ENCODE data around the gene DGLUCY.
"Not testable (repeated sequence)": the region's sequence is repeated elsewhere in the genome, so short reads cannot be mapped to it uniquely, and the experiment has no call there.

DGLUCY gene

GRCh38 chr14:91142214-91142668, 28.4 kb downstream of the DGLUCY start:
- peaks cover 43% of the 10 kb centered on the region for H3K4me1 Mint-ChIP-seq
- H3K4me3 Mint-ChIP-seq, result peak overlapping the region; percentile 31
- H3K9me3 Mint-ChIP-seq, result no peaks in the 10 kb centered on the region

GRCh38 chr14:91143862-91144261, 30.0 kb downstream of the DGLUCY start:
- Mint-ChIP-seq H3K36me3 (peaks cover 41% of the 10 kb centered on the region), H3K4me3 (no peak overlapping the region), H3K27ac (peak overlapping the region; percentile 25), H3K27me3 (no peaks in the 10 kb centered on the region), H3K4me1 (peaks cover 43% of the 10 kb centered on the region), H3K9me3 (no peaks in the 10 kb centered on the region)
- ATAC-seq, result no peak

More at GRCh38 chr14:91142214-91142668, 28.4 kb downstream of the DGLUCY start:
- peaks cover 44% of the 10 kb centered on the region for H3K36me3 Mint-ChIP-seq
- H3K27ac Mint-ChIP-seq, result peak overlapping the region; percentile 77
- no peaks in the 10 kb centered on the region for H3K27me3 Mint-ChIP-seq
- peak; percentile 94 for ATAC-seq

GRCh38 chr14:91144425-91145145, 30.7 kb downstream of the DGLUCY start:
- H3K4me1 Mint-ChIP-seq, result peaks cover 41% of the 10 kb centered on the region
- no peaks in the 10 kb centered on the region for H3K9me3 Mint-ChIP-seq
- no peak for ATAC-seq
- H3K27ac Mint-ChIP-seq, result peak overlapping the region; percentile 25
- H3K27me3 Mint-ChIP-seq, result no peaks in the 10 kb centered on the region
- H3K4me3 Mint-ChIP-seq, result no peak overlapping the region
- peaks cover 43% of the 10 kb centered on the region for H3K36me3 Mint-ChIP-seq

GRCh38 chr14:91145391-91146160, 31.7 kb downstream of the DGLUCY start:
- Mint-ChIP-seq H3K4me1 (peaks cover 31% of the 10 kb centered on the region), H3K4me3 (no peak overlapping the region), H3K36me3 (peaks cover 38% of the 10 kb centered on the region), H3K27ac (no peak overlapping the region), H3K9me3 (no peaks in the 10 kb centered on the region), H3K27me3 (no peaks in the 10 kb centered on the region)
- no peak for ATAC-seq

- H3K9me3 Mint-ChIP-seq, result no peaks in the 10 kb centered on the region
- H3K27ac Mint-ChIP-seq, result no peak overlapping the region
- no peak overlapping the region for H3K4me3 Mint-ChIP-seq
- H3K4me1 Mint-ChIP-seq, result peaks cover 25% of the 10 kb centered on the region
- peaks cover 38% of the 10 kb centered on the region for H3K36me3 Mint-ChIP-seq
- no peak for ATAC-seq
- no peaks in the 10 kb centered on the region for H3K27me3 Mint-ChIP-seq
These were observed 32.8 kb downstream of the DGLUCY start for GRCh38 chr14:91146661-91147060.

- Mint-ChIP-seq H3K9me3 (no peaks in the 10 kb centered on the region), H3K4me3 (no peak overlapping the region), H3K27ac (no peak overlapping the region), H3K36me3 (peaks cover 32% of the 10 kb centered on the region), H3K27me3 (no peaks in the 10 kb centered on the region), H3K4me1 (peaks cover under 1% of the 10 kb centered on the region)
- no peak for ATAC-seq
These were observed 35.6 kb downstream of the DGLUCY start for GRCh38 chr14:91149462-91149861.

- Mint-ChIP-seq H3K4me3 (no peak overlapping the region), H3K36me3 (peaks cover 38% of the 10 kb centered on the region), H3K27me3 (no peaks in the 10 kb centered on the region), H3K4me1 (peaks cover 14% of the 10 kb centered on the region), H3K27ac (no peak overlapping the region), H3K9me3 (no peaks in the 10 kb centered on the region)
- no peak for ATAC-seq
These were observed 38.6 kb downstream of the DGLUCY start for GRCh38 chr14:91152499-91152898.

- Mint-ChIP-seq H3K36me3 (peaks cover 46% of the 10 kb centered on the region), H3K27ac (no peak overlapping the region), H3K9me3 (no peaks in the 10 kb centered on the region), H3K27me3 (no peaks in the 10 kb centered on the region), H3K4me3 (no peak overlapping the region), H3K4me1 (peaks cover 14% of the 10 kb centered on the region)
- ATAC-seq, result no peak
These were observed 39.5 kb downstream of the DGLUCY start for GRCh38 chr14:91153360-91153759.

- peaks cover 49% of the 10 kb centered on the region for H3K36me3 Mint-ChIP-seq
- no peaks in the 10 kb centered on the region for H3K27me3 Mint-ChIP-seq
- no peaks in the 10 kb centered on the region for H3K9me3 Mint-ChIP-seq
- peak overlapping the region; percentile 10 for H3K27ac Mint-ChIP-seq
- peaks cover 14% of the 10 kb centered on the region for H3K4me1 Mint-ChIP-seq
- H3K4me3 Mint-ChIP-seq, result no peak overlapping the region
- no peak for ATAC-seq
These were observed 41.2 kb downstream of the DGLUCY start for GRCh38 chr14:91154851-91155625.

GRCh38 chr14:91155626-91156089, 41.8 kb downstream of the DGLUCY start:
- Mint-ChIP-seq H3K27me3 (no peaks in the 10 kb centered on the region), H3K27ac (no peak overlapping the region), H3K36me3 (peaks cover 51% of the 10 kb centered on the region), H3K9me3 (no peaks in the 10 kb centered on the region), H3K4me1 (peaks cover 14% of the 10 kb centered on the region), H3K4me3 (no peak overlapping the region)
- no peak for ATAC-seq

GRCh38 chr14:91156142-91156666, 42.3 kb downstream of the DGLUCY start:
- not testable (repeated sequence) for H3K27ac Mint-ChIP-seq, H3K4me3 Mint-ChIP-seq, ATAC-seq, H3K27me3 Mint-ChIP-seq, H3K9me3 Mint-ChIP-seq
- H3K36me3 Mint-ChIP-seq, result peaks cover 52% of the 10 kb centered on the region
- peaks cover 14% of the 10 kb centered on the region for H3K4me1 Mint-ChIP-seq

- H3K36me3 Mint-ChIP-seq, result peaks cover 58% of the 10 kb centered on the region
- H3K9me3 Mint-ChIP-seq, H3K27ac Mint-ChIP-seq, H3K27me3 Mint-ChIP-seq, H3K4me3 Mint-ChIP-seq, ATAC-seq: not testable (repeated sequence)
- H3K4me1 Mint-ChIP-seq, result peaks cover 14% of the 10 kb centered on the region
These were observed 43.0 kb downstream of the DGLUCY start for GRCh38 chr14:91156877-91157276.

- H3K27ac Mint-ChIP-seq, result no peak overlapping the region
- H3K36me3 Mint-ChIP-seq, result peaks cover 52% of the 10 kb centered on the region
- peaks cover 14% of the 10 kb centered on the region for H3K4me1 Mint-ChIP-seq
- no peak overlapping the region for H3K4me3 Mint-ChIP-seq
- no peaks in the 10 kb centered on the region for H3K9me3 Mint-ChIP-seq
- ATAC-seq, result no peak
- H3K27me3 Mint-ChIP-seq, result no peaks in the 10 kb centered on the region
These were observed 44.4 kb downstream of the DGLUCY start for GRCh38 chr14:91158091-91158790.

- no peaks in the 10 kb centered on the region for H3K27me3 Mint-ChIP-seq
- H3K27ac Mint-ChIP-seq, result peak overlapping the region; percentile 41
- peaks cover 52% of the 10 kb centered on the region for H3K36me3 Mint-ChIP-seq
- H3K4me1 Mint-ChIP-seq, result peaks cover 14% of the 10 kb centered on the region
- no peaks in the 10 kb centered on the region for H3K9me3 Mint-ChIP-seq
- H3K4me3 Mint-ChIP-seq, result no peak overlapping the region
- no peak for ATAC-seq
These were observed 45.3 kb downstream of the DGLUCY start for GRCh38 chr14:91159182-91159581.
